T-cell (primary cell): Measurements from ENCODE around the gene KANK3. TPM values are rescaled to one million over a fixed set of nuclear protein-coding genes. Genes with fewer than 3 reads are reported as not detected.
A peak's percentile ranks its signal among the peaks of the same experiment; 100 is the strongest.

ENCODE experiments used
- ATAC-seq, 4 experiments: fragments of 200-7000 bp in 3 of 4; fragments of 150-1000 bp in 1 of 4; cut with Tn5 transposase; replicated peaks in 1 of 4; 1 replicate in 3 of 4; 2 replicates in 1 of 4; pipeline ENCODE4 v1.10.0; 2021; ENCODE audit warnings: moderate library complexity in 3 of 4, mild to moderate bottlenecking in 2 of 4, moderate number of reproducible peaks in 1 of 4
- CTCF ChIA-PET, 2 donors: fragments of 300-600 bp; sonication (Branson Sonifier 250); formaldehyde crosslinking; loops; one replicate each; lab custom pipeline; 2022; ENCODE audit warnings: antibody characterized with exemption in 2 of 2; lab: Charles Lee
- POLR2A ChIA-PET, 2 donors: fragments of 300-600 bp; sonication (Branson Sonifier 250); formaldehyde crosslinking; loops; one replicate each; lab custom pipeline; 2022; ENCODE audit warnings: antibody characterized with exemption in 2 of 2; lab: Charles Lee
- DNase-seq, 35 experiments: peaks; one replicate each; pipeline versions ENCODE4 v3.0.0 to v3.0.0-alpha.2; 2013 to 2023
- H3K27ac ChIP-seq: one replicate; pipeline ENCODE4 v1.5.1; 2013; ENCODE audit warnings: low read length
- H3K27me3 ChIP-seq, 2 experiments: replicated peaks in 1 of 2; 1 replicate in 1 of 2; 2 replicates in 1 of 2; pipeline versions ENCODE4 v1.6.1 to v1.7.0; 2013; ENCODE audit warnings: low read length in 1 of 2, mixed read lengths in 1 of 2; ENCODE audit not compliant: control insufficient read depth in 2 of 2, insufficient read depth in 2 of 2; ENCODE audit errors: extremely low read depth in 1 of 2
- H3K36me3 ChIP-seq, 2 donors: 1 replicate in 1 of 2; 2 replicates in 1 of 2; pipeline versions ENCODE4 v1.6.1 to v1.7.0; 2013; ENCODE audit warnings: low read length in 1 of 2; ENCODE audit not compliant: control insufficient read depth in 2 of 2, insufficient read depth in 1 of 2; ENCODE audit errors: extremely low read depth in 1 of 2
- H3K4me1 ChIP-seq, 2 experiments: 1 replicate in 1 of 2; 2 replicates in 1 of 2; pipeline versions ENCODE4 v1.6.1 to v1.7.0; 2013; ENCODE audit warnings: low read length in 2 of 2, mixed read lengths in 1 of 2; ENCODE audit not compliant: insufficient read depth in 2 of 2, control insufficient read depth in 1 of 2; ENCODE audit errors: extremely low read depth in 1 of 2
- H3K4me3 ChIP-seq, 2 donors: 1 replicate in 1 of 2; 2 replicates in 1 of 2; pipeline versions ENCODE4 v1.5.1 to v1.7.0; 2013; ENCODE audit warnings: mild to moderate bottlenecking in 2 of 2, low read length in 1 of 2, moderate library complexity in 1 of 2; ENCODE audit not compliant: control insufficient read depth in 1 of 2; ENCODE audit errors: extremely low read depth in 1 of 2
- H3K9me3 ChIP-seq: 2 replicates; pipeline ENCODE4 v1.7.0; 2013
- H3K27ac Mint-ChIP-seq, 2 donors: one replicate each; pipeline ENCODE4 v1.8.0; 2020 to 2021; ENCODE audit warnings: mild to moderate bottlenecking in 2 of 2, mixed read lengths in 2 of 2
- H3K27me3 Mint-ChIP-seq, 2 donors: one replicate each; pipeline ENCODE4 v1.8.0; 2021 to 2022; ENCODE audit warnings: mixed read lengths in 2 of 2
- H3K36me3 Mint-ChIP-seq: one replicate; pipeline ENCODE4 v1.8.0; 2021; ENCODE audit warnings: mixed read lengths
- H3K4me1 Mint-ChIP-seq, 3 donors: one replicate each; pipeline ENCODE4 v1.8.0; 2020 to 2022; ENCODE audit warnings: mixed read lengths in 3 of 3, mild to moderate bottlenecking in 1 of 3
- H3K4me3 Mint-ChIP-seq, 3 donors: one replicate each; pipeline ENCODE4 v1.8.0; 2020 to 2022; ENCODE audit warnings: mild to moderate bottlenecking in 3 of 3, mixed read lengths in 3 of 3, moderate library complexity in 3 of 3
- H3K9me3 Mint-ChIP-seq, 3 donors: one replicate each; pipeline ENCODE4 v1.8.0; 2020 to 2022; ENCODE audit warnings: mixed read lengths in 3 of 3
- WGBS: methylation state at CpG from one replicate; pipeline ENCODE4 v1.1.5; 2013; ENCODE audit warnings: missing lambda C conversion rate; ENCODE audit not compliant: insufficient coverage; 5-methylcytosine and 5-hydroxymethylcytosine counted together
- total RNA-seq, 35 experiments: library from RNA in 6 of 35; stranded (reverse) in 6 of 35; fragments of 120-200 nt in 1 of 35; gene quantifications; one replicate each; pipeline versions ENCODE4 v1.2.1 to v1.2.4 and lab custom pipeline; 2013 to 2026

KANK3 gene
- total RNA-seq, 5 donors from 2014 or later (not counting 1 experiment from before 2014, with no cell fraction given), result 0.88 to 5.5 (median 4.4) TPM

DNA sequence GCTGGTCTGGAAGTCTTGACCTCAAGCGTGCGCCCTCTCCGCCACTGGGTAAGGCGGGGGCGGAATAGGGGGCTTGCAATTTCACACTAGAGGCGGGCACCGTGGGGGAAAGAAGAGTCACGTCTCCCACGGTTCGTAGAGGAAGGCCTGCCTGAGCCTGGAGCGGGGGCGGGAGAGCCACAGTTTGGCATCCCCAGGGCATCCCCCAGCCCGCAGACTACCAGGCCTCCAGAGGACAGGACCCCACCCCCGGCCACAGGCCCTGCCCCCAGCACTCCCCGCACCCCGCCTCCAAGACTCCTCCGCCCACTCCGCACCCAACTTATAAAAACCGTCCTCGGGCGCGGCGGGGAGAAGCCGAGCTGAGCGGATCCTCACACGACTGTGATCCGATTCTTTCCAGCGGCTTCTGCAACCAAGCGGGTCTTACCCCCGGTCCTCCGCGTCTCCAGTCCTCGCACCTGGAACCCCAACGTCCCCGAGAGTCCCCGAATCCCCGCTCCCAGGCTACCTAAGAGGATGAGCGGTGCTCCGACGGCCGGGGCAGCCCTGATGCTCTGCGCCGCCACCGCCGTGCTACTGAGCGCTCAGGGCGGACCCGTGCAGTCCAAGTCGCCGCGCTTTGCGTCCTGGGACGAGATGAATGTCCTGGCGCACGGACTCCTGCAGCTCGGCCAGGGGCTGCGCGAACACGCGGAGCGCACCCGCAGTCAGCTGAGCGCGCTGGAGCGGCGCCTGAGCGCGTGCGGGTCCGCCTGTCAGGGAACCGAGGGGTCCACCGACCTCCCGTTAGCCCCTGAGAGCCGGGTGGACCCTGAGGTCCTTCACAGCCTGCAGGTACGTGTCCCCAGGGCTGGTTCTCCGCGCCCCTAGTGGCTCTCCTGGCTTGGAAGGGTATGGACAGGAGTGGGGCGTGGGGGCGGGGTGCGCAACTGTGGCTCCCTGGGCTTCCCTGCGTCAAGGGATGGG, 21.0 kb upstream of the KANK3 start, which contains the start of gene ANGPTL4:
TSS of gene ANGPTL4 (plus strand) at position 353 of the 969 bp plus-strand sequence. CDS start at position 520, 167 bp downstream.
- ATAC-seq, result peak; percentile 76 to 88 (median 84)
- peaks cover 2 to 21% of the 10 kb centered on the region in 2 experiments for H3K4me1 ChIP-seq
- ChIA-PET POLR2A (no interaction called here), CTCF (no interaction called here)
- H3K27ac ChIP-seq, result no peak within 1 kb of the TSS
- Mint-ChIP-seq H3K4me3 (peak within 1 kb of the TSS; percentile 71 to 87 (median 79)), H3K27ac (peak within 1 kb of the TSS in 1 of 2 donors; percentile 41), H3K27me3 (peaks cover 30 to 56% of the 10 kb centered on the region in 2 donors), H3K9me3 (no peaks in the 10 kb centered on the region), H3K36me3 (no peaks in the 10 kb centered on the region), H3K4me1 (peaks cover 6 to 15% (median 12%) of the 10 kb centered on the region in 3 donors)
- 3% methylated on average over 67 of the region's 81 CpGs for WGBS
- H3K27me3 ChIP-seq, result peaks cover 0 to 90% of the 10 kb centered on the region in 2 experiments
- no peaks in the 10 kb centered on the region for H3K9me3 ChIP-seq
- H3K36me3 ChIP-seq, result no peaks in the 10 kb centered on the region
- H3K4me3 ChIP-seq, result peak within 1 kb of the TSS; percentile 10 to 52
- peak in 27 of 35 experiments; percentile 5 to 53 (median 28) for DNase-seq

DNA sequence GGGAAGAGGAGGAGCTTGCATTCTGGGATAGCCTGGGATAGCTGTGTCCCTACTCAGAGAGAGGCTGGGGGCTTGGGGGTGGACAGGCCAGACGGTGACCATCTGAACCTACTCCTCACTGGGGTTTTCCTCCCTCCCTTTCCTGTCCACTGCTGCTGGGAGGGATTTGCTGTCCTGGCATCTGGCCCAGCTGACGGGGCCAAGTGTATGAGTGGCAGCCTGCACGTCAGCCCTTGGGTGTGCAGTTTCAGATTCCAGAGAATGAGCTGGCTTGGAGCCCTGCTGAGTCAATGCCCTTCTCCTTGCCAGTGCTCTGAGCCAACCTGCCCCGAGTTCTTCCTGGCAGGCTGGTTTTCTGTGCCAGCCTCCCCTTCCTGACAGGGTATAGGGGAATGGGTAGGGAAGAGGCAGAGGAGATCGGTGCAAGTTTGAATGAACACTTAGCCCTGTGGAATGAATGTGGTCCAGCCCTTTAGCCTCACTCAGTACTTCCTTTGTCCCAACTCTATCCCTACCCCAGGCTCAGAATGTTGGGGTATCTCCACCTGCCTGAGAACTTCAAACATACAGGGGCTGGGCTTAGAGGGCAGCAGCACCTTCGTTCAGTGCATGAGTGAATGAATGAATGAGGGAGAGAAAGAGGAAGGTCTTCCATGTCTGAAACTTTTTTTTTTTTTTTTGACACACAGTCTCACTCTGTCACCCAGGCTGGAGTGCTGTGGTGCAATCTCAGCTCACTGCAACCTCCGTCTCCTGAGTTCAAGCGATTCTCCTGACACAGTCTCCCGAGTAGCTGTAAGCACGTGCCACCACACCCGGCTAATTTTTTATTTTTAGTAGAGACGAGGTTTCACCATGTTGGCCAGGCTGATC, 19.1 kb upstream of the KANK3 start:
- Mint-ChIP-seq H3K9me3 (no peaks in the 10 kb centered on the region), H3K4me3 (peak overlapping the region in 1 of 3 donors; percentile 87), H3K36me3 (no peaks in the 10 kb centered on the region), H3K27ac (peak overlapping the region in 1 of 2 donors; percentile 12), H3K27me3 (peaks cover 21 to 39% of the 10 kb centered on the region in 2 donors), H3K4me1 (peaks cover 6 to 12% (median 12%) of the 10 kb centered on the region in 3 donors)
- no peaks in the 10 kb centered on the region for H3K36me3 ChIP-seq
- ATAC-seq (no peak), DNase-seq (no peak)
- no peak overlapping the region for H3K4me3 ChIP-seq
- WGBS, result 63% methylated on average over 8 of the region's 12 CpGs
- peaks cover 2 to 18% of the 10 kb centered on the region in 2 experiments for H3K4me1 ChIP-seq
- no peaks in the 10 kb centered on the region for H3K9me3 ChIP-seq
- H3K27ac ChIP-seq, result no peak overlapping the region
- peaks cover 0 to 74% of the 10 kb centered on the region in 2 experiments for H3K27me3 ChIP-seq
- ChIA-PET POLR2A (no interaction called here), CTCF (no interaction called here)

DNA sequence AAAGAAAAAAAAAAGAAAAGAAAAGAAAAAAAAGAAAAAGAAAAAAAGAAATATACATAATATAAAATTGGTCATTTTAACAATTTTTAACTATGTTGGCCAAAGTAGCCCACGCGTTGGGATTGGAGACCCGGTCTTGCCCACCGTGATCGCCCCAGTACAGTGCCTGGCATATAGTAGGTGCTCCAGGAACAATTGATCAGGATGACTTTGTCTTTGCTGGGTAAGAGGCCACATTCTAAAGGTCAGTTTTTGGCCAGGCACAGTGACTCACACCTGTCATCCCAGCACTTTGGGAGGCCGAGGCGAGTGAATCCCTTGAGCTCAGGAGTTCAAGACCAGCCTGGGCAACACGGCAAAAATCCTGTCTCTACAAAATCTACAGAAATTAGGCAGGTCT, 17.1 kb upstream of the KANK3 start:
- CTCF ChIA-PET, result no interaction called here
- no peak overlapping the region for H3K27ac Mint-ChIP-seq
- peaks cover 0 to 58% of the 10 kb centered on the region in 2 experiments for H3K27me3 ChIP-seq
- DNase-seq (no peak), ATAC-seq (no peak)
- 77% methylated on average over 5 of the region's 8 CpGs for WGBS
- H3K36me3 Mint-ChIP-seq, result no peaks in the 10 kb centered on the region
- H3K4me3 ChIP-seq, result no peak overlapping the region
- peaks cover 12 to 23% of the 10 kb centered on the region in 2 donors for H3K27me3 Mint-ChIP-seq
- H3K36me3 ChIP-seq, result no peaks in the 10 kb centered on the region
- H3K4me1 ChIP-seq, result peaks cover 2 to 18% of the 10 kb centered on the region in 2 experiments
- no peaks in the 10 kb centered on the region for H3K9me3 Mint-ChIP-seq
- no peak overlapping the region for H3K27ac ChIP-seq
- no peak overlapping the region for H3K4me3 Mint-ChIP-seq
- POLR2A ChIA-PET, result no interaction called here
- no peaks in the 10 kb centered on the region for H3K9me3 ChIP-seq
- peaks cover 6 to 12% (median 12%) of the 10 kb centered on the region in 3 donors for H3K4me1 Mint-ChIP-seq

DNA sequence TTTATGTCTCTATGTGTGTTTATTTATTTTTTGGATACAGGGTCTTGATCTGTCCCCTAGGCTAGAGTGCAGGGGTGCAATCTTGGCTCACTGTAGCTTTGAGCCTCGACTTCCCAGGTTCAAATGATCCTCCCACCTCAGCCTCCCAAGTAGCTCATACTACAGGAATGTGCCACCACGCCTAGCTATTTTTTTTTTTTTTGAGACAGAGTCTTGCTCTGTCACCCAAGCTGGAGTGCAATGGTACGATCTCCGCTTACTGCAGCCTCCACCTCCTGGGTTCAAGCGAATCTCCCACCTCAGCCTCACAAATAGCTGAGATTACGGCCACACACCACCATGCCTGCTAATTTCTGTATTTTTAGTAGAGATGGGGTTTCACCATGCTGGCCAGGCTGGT, 15.9 kb upstream of the KANK3 start:
- no peak overlapping the region for H3K27ac ChIP-seq
- DNase-seq (no peak), ATAC-seq (no peak)
- Mint-ChIP-seq H3K27ac (no peak overlapping the region), H3K4me3 (no peak overlapping the region), H3K4me1 (peaks cover 3 to 12% (median 9%) of the 10 kb centered on the region in 3 donors), H3K36me3 (no peaks in the 10 kb centered on the region), H3K27me3 (peaks cover 13 to 17% of the 10 kb centered on the region in 2 donors), H3K9me3 (no peaks in the 10 kb centered on the region)
- H3K36me3 ChIP-seq, result no peaks in the 10 kb centered on the region
- H3K4me1 ChIP-seq, result peaks cover 2 to 13% of the 10 kb centered on the region in 2 experiments
- H3K9me3 ChIP-seq, result no peaks in the 10 kb centered on the region
- ChIA-PET POLR2A (no interaction called here), CTCF (interaction anchor here in 1 of 2 donors (0.6 kb wide), 1 partner anchor 85 kb away, joined by 7 read pairs; no protein-coding TSS in a partner anchor)
- WGBS, result no CpG with 5 or more reads among the region's 6 CpGs
- H3K27me3 ChIP-seq, result peaks cover 0 to 50% of the 10 kb centered on the region in 2 experiments
- H3K4me3 ChIP-seq, result no peak overlapping the region

DNA sequence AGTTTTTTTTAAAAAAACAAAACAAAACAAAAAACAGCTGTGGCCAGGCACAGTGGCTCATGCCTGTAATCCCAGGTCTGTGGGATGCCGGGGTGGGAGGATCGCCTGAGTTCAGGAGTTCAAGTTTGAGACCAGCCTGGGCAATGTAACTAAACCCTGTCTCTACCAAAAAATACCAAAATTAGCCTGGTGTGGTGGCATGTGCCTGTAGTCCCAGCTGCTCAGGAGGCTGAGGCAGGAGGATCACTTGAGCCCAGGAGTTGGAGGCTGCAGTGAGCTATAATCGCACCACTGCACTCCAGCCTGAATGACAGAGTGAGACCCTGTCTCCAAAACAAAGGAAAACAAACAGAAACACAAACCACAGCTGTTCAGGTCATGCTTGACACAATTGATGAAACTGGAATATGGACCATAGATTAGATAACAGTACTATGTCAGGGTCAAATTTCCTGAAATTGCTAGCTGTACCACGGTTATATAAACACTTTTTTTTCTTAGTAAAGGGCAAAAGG, 14.0 kb upstream of the KANK3 start:
- no peak overlapping the region for H3K27ac ChIP-seq
- ATAC-seq (no peak), DNase-seq (no peak)
- ChIA-PET CTCF (interaction anchor here in 1 of 2 donors (0.6 kb wide), 1 partner anchor 182 kb away, joined by 4 read pairs; no protein-coding TSS in a partner anchor), POLR2A (no interaction called here)
- peaks cover 0 to 51% of the 10 kb centered on the region in 2 experiments for H3K27me3 ChIP-seq
- no peaks in the 10 kb centered on the region for H3K9me3 ChIP-seq
- H3K36me3 ChIP-seq, result no peaks in the 10 kb centered on the region
- H3K4me1 Mint-ChIP-seq, result peaks cover 2 to 5% (median 2%) of the 10 kb centered on the region in 3 donors
- no peaks in the 10 kb centered on the region for H3K9me3 Mint-ChIP-seq
- H3K36me3 Mint-ChIP-seq, result no peaks in the 10 kb centered on the region
- H3K27ac Mint-ChIP-seq, result no peak overlapping the region
- H3K4me3 Mint-ChIP-seq, result no peak overlapping the region
- WGBS, result no CpG with 5 or more reads among the region's 4 CpGs
- peaks cover 10 to 13% of the 10 kb centered on the region in 2 donors for H3K27me3 Mint-ChIP-seq
- H3K4me1 ChIP-seq, result peaks cover 0 to 6% of the 10 kb centered on the region in 2 experiments
- H3K4me3 ChIP-seq, result no peak overlapping the region
